Measurements from ENCODE around the gene RXRA. TPM values are rescaled to one million over a fixed set of nuclear protein-coding genes. Genes with fewer than 3 reads are reported as not detected.

RXRA gene
- total and polyA plus RNA-seq, 2 donors (not counting 3 experiments of a cell fraction or from before 2014, with no cell fraction given): 15.4 to 37.4 TPM

GRCh38 chr9:134386951-134387831 lies 60.9 kb downstream of the RXRA start:
- CTCF ChIA-PET: no interaction called here
- POLR2A ChIA-PET: no interaction called here
- Histone ChIP-seq H3K27me3 (ENCODE audit: control insufficient read depth in 2 of 2, insufficient read depth in 2 of 2, low read length in 2 of 2) (no peaks in the 10 kb centered on the region), H3K9ac (replicated peaks; ENCODE audit: extremely low read depth, insufficient read depth, low read length) (no peak overlapping the region), H3K27ac (ENCODE audit: insufficient read depth, low read depth, low read length) (no peak overlapping the region), H4K20me1 (replicated peaks; ENCODE audit: control insufficient read depth, extremely low read depth, insufficient read depth, low read length) (no peaks in the 10 kb centered on the region), H3K4me2 (ENCODE audit: insufficient read depth, low read length) (no peak overlapping the region), H2AFZ (ENCODE audit: low read depth, low read length) (no peak overlapping the region), H3K9me1 (replicated peaks; ENCODE audit: control insufficient read depth, extremely low read depth, insufficient read depth, low read length) (no peaks in the 10 kb centered on the region), H3K9me3 (replicated peaks; ENCODE audit: control insufficient read depth, insufficient read depth, low read length) (no peaks in the 10 kb centered on the region), H3K79me2 (ENCODE audit: control insufficient read depth, insufficient read depth, low read length) (peaks cover 8% of the 10 kb centered on the region), H3K36me3 (ENCODE audit: control insufficient read depth in 2 of 2, extremely low read depth in 1 of 2, insufficient read depth in 2 of 2, low read length in 2 of 2) (no peaks in the 10 kb centered on the region), H3K4me3 (replicated peaks in 1 of 3; ENCODE audit: insufficient read depth in 1 of 3, low read depth in 1 of 3, low read length in 3 of 3) (no peak overlapping the region), H3K4me1 (ENCODE audit: control insufficient read depth, extremely low read depth, insufficient read depth, low read length) (peaks cover 11% of the 10 kb centered on the region)
- intact Hi-C loops (cut with micrococcal nuclease) (loop anchor here (10.0 kb wide), 1 partner anchor 342 kb away; no protein-coding TSS in a partner anchor), dilution Hi-C loops (cut with MboI; ENCODE audit: extremely low pct_ligation_motif_present, low sequenced_read_pairs) (no loop called here)
- BruUV-seq (replicated peaks): no TSS peak
- TF ChIP-seq FOS (IDR thresholded peaks at IDR 0.05; ENCODE audit: borderline replicate concordance, insufficient read depth, low read length): no peak
- no peak for TF ChIP-seq POLR2AphosphoS5 (IDR thresholded peaks at IDR 0.05; ENCODE audit: insufficient read depth, low read depth, low read length)
- no peak for TF ChIP-seq CTCF (IDR thresholded peaks at IDR 0.05; ENCODE audit: extremely low read depth in 1 of 2, insufficient read depth in 1 of 2, low read depth in 1 of 2, low read length in 2 of 2)
- no peak for TF ChIP-seq EZH2 (IDR thresholded peaks at IDR 0.05; ENCODE audit: borderline replicate concordance, low read depth, low read length, severe bottlenecking)
- no peak for TF ChIP-seq JUN (IDR thresholded peaks at IDR 0.05; ENCODE audit: borderline replicate concordance, insufficient read depth, insufficient read length, low read depth)
- TF ChIP-seq MAX (IDR thresholded peaks at IDR 0.05; ENCODE audit: insufficient read depth, insufficient read length): no peak
- no peak for TF ChIP-seq MYC (IDR thresholded peaks at IDR 0.05; ENCODE audit: low read depth, low read length)
- TF ChIP-seq GATA2 (IDR thresholded peaks at IDR 0.05; ENCODE audit: insufficient read depth, insufficient read length, low read depth, low read length): no peak
- no peak for TF ChIP-seq POLR2A (IDR thresholded peaks at IDR 0.05; ENCODE audit: low read depth, low read length)
- FAIRE-seq (no peak), DNase-seq (ENCODE audit: low read depth, low spot score) (no peak)

Data from endothelial cell of umbilical vein (primary cell).